ENCODE measurements around the gene GNAL. TPM values are rescaled to one million over a fixed set of nuclear protein-coding genes. Genes with fewer than 3 reads are reported as not detected.

The GNAL gene
- total and polyA plus RNA-seq, 2 of the 4 experiments (the other 2 are of a cell fraction): 0.15 to 0.36 TPM

GRCh38 chr18:11840493-11840892, 151.4 kb downstream of the GNAL start:
- in situ Hi-C loops (cut with MboI; ENCODE audit: low sequenced_read_pairs): no loop called here

More at GRCh38 chr18:11840493-11840892, 151.4 kb downstream of the GNAL start:
- no peak overlapping the region for H3K56ac ChIP-seq (ENCODE audit: extremely low read depth, insufficient read depth, low read length)
- no peaks in the 10 kb centered on the region for H3K36me3 ChIP-seq (ENCODE audit: control insufficient read depth, insufficient read depth, low read length)
- no peak for DNase-seq
- ATAC-seq (ENCODE audit: low read depth): no peak
- TF ChIP-seq POLR2A (IDR thresholded peaks at IDR 0.05; ENCODE audit: low read depth, low read length): no peak
- no peak for TF ChIP-seq CEBPB (IDR thresholded peaks at IDR 0.05; ENCODE audit: low read depth, low read length)
- TF ChIP-seq RAD21 (IDR thresholded peaks at IDR 0.05; ENCODE audit: low read length): no peak
- no peak for TF ChIP-seq MXI1 (IDR thresholded peaks at IDR 0.05; ENCODE audit: borderline replicate concordance, low read depth, low read length)
- TF ChIP-seq SMC3 (IDR thresholded peaks at IDR 0.05; ENCODE audit: low read depth, low read length): no peak
- no peak for TF ChIP-seq CHD1 (IDR thresholded peaks at IDR 0.05; ENCODE audit: low read depth, low read length)
- no peak overlapping the region for H3K4me3 ChIP-seq (ENCODE audit: insufficient read depth, low read depth, low read length)
- H2BK5ac ChIP-seq (ENCODE audit: low read depth, low read length, poor library complexity, severe bottlenecking): no peak overlapping the region
- no peak overlapping the region for H4K5ac ChIP-seq (ENCODE audit: low read depth, low read length)
- H3K23ac ChIP-seq (ENCODE audit: low read depth, low read length): no peak overlapping the region
- H3K79me1 ChIP-seq (ENCODE audit: low read depth in 1 of 2, low read length in 2 of 2): no peaks in the 10 kb centered on the region
- CTCF ChIA-PET: no interaction called here
- no peak overlapping the region for H3K9ac ChIP-seq (ENCODE audit: low read depth, low read length)
- no peak overlapping the region for H2BK20ac ChIP-seq (ENCODE audit: low read depth, low read length)
- no peak overlapping the region for H3K18ac ChIP-seq (ENCODE audit: low read depth, low read length)
- WGBS, 2 experiments (ENCODE audit: extremely low coverage in 2 of 2, insufficient read length in 1 of 2): no CpG with 5 or more reads among the region's 6 CpGs
- no TSS peak for BruUV-seq (replicated peaks)
- no peak overlapping the region for H3K4me2 ChIP-seq (ENCODE audit: low read depth, low read length)
- H2AFZ ChIP-seq (replicated peaks; ENCODE audit: low read length, poor library complexity): no peak overlapping the region
- no peaks in the 10 kb centered on the region for H3K9me1 ChIP-seq (ENCODE audit: insufficient read depth, low read length)
- H4K20me1 ChIP-seq (ENCODE audit: insufficient read depth, low read length): no peaks in the 10 kb centered on the region
- POLR2A ChIA-PET (ENCODE audit: unreplicated experiment): no interaction called here
- no peaks in the 10 kb centered on the region for H3K4me1 ChIP-seq (ENCODE audit: control insufficient read depth, insufficient read depth, low read length)
- intact Hi-C loops (cut with micrococcal nuclease) (no loop called here), dilution Hi-C loops (cut with HindIII; ENCODE audit: low sequenced_read_pairs, unreplicated experiment) (no loop called here)
- H3K27me3 ChIP-seq (ENCODE audit: control insufficient read depth, insufficient read depth, low read length): no peaks in the 10 kb centered on the region
- H2AK5ac ChIP-seq (ENCODE audit: low read depth, low read length): no peak overlapping the region
- H2BK120ac ChIP-seq (ENCODE audit: low read depth, low read length): no peak overlapping the region
- no peak overlapping the region for H2AK9ac ChIP-seq (replicated peaks; ENCODE audit: low read depth, low read length, poor library complexity)
- no peak overlapping the region for H4K8ac ChIP-seq (ENCODE audit: low read depth in 2 of 2, low read length in 2 of 2)
- no peaks in the 10 kb centered on the region for H3K9me3 ChIP-seq (ENCODE audit: control insufficient read depth, insufficient read depth, low read length)
- no peak overlapping the region for H2BK15ac ChIP-seq (ENCODE audit: low read depth, low read length)
- H4K91ac ChIP-seq (ENCODE audit: insufficient read depth, low read depth, low read length): no peak overlapping the region
- no peak overlapping the region for H3K14ac ChIP-seq (replicated peaks; ENCODE audit: low read depth, low read length)
- H3K27ac ChIP-seq (ENCODE audit: insufficient read depth, low read length): no peak overlapping the region
- H3K4ac ChIP-seq (ENCODE audit: low read depth, low read length): no peak overlapping the region
